IMR-90 (cell line): ENCODE measurements around the gene OPCML. TPM values are rescaled to one million over a fixed set of nuclear protein-coding genes. Genes with fewer than 3 reads are reported as not detected.

Source experiments
- ATAC-seq: fragments of 200-7000 bp; cut with Tn5 transposase; 2 replicates; pipeline ENCODE4 v1.9.1; 2020; ENCODE audit warnings: low read depth, mild to moderate bottlenecking, moderate library complexity
- BruUV-seq: library from RNA; stranded (reverse); fragments of 400-500 nt; replicated peaks from 2 replicates; lab custom pipeline; 2021; lab: Mats Ljungman, UMichigan
- CTCF ChIA-PET: fragments of 300-600 bp; formaldehyde crosslinking; extraction: SDS; loops from one replicate; lab custom pipeline; 2021; ENCODE audit warnings: antibody characterized with exemption; lab: Yijun Ruan, JAX
- POLR2A ChIA-PET: fragments of 300-600 bp; sonication (Branson Sonifier 250); formaldehyde crosslinking; loops from one replicate; lab custom pipeline; 2022; ENCODE audit warnings: antibody characterized with exemption; ENCODE audit not compliant: unreplicated experiment; lab: Charles Lee
- DNase-seq: peaks from one replicate; pipeline ENCODE4 v3.0.0; 2013
- H2AFZ ChIP-seq: replicated peaks from 2 replicates; pipeline ENCODE3; 2013; ENCODE audit warnings: low read length, mild to moderate bottlenecking; ENCODE audit not compliant: poor library complexity
- H2AK5ac ChIP-seq: 2 replicates; pipeline ENCODE4 v1.6.1; 2013; ENCODE audit warnings: low read depth, low read length, inconsistent platforms
- H2AK9ac ChIP-seq: replicated peaks from 2 replicates; pipeline ENCODE3; 2013; ENCODE audit warnings: mild to moderate bottlenecking, low read depth, low read length, moderate library complexity; ENCODE audit not compliant: poor library complexity
- H2BK120ac ChIP-seq: 2 replicates; pipeline ENCODE4 v1.6.1; 2013; ENCODE audit warnings: low read depth, low read length, inconsistent platforms
- H2BK15ac ChIP-seq: 3 replicates; pipeline ENCODE4 v1.6.1; 2013; ENCODE audit warnings: low read depth, low read length, inconsistent platforms
- H2BK20ac ChIP-seq: 2 replicates; pipeline ENCODE4 v1.6.1; 2013; ENCODE audit warnings: low read depth, mild to moderate bottlenecking, inconsistent platforms, low read length, moderate library complexity
- H2BK5ac ChIP-seq: 2 replicates; pipeline ENCODE4 v1.6.1; 2013; ENCODE audit warnings: mild to moderate bottlenecking, low read depth, low read length, inconsistent platforms; ENCODE audit not compliant: poor library complexity, severe bottlenecking
- H3K14ac ChIP-seq: replicated peaks from 2 replicates; pipeline ENCODE4 v1.6.1; 2013; ENCODE audit warnings: low read depth, low read length, inconsistent platforms
- H3K18ac ChIP-seq: 2 replicates; pipeline ENCODE4 v1.6.1; 2013; ENCODE audit warnings: low read depth, low read length, control low read depth
- H3K23ac ChIP-seq: 2 replicates; pipeline ENCODE4 v1.6.1; 2013; ENCODE audit warnings: low read depth, low read length, inconsistent platforms
- H3K27ac ChIP-seq: 2 replicates; pipeline ENCODE4 v1.5.1; 2013; ENCODE audit warnings: mild to moderate bottlenecking, control low read depth, low read length; ENCODE audit not compliant: insufficient read depth
- H3K27me3 ChIP-seq: 2 replicates; pipeline ENCODE4 v1.6.1; 2013; ENCODE audit warnings: low read length; ENCODE audit not compliant: control insufficient read depth, insufficient read depth
- H3K36me3 ChIP-seq: 2 replicates; pipeline ENCODE4 v1.6.1; 2013; ENCODE audit warnings: low read length, mixed read lengths; ENCODE audit not compliant: control insufficient read depth, insufficient read depth
- H3K4ac ChIP-seq: 2 replicates; pipeline ENCODE4 v1.6.1; 2013; ENCODE audit warnings: low read depth, low read length, inconsistent platforms
- H3K4me1 ChIP-seq: 2 replicates; pipeline ENCODE4 v1.6.1; 2013; ENCODE audit warnings: low read length, mixed read lengths; ENCODE audit not compliant: control insufficient read depth, insufficient read depth
- H3K4me2 ChIP-seq: 2 replicates; pipeline ENCODE4 v1.6.1; 2013; ENCODE audit warnings: low read depth, mild to moderate bottlenecking, control low read depth, low read length, moderate library complexity
- H3K4me3 ChIP-seq: 2 replicates; pipeline ENCODE4 v1.5.1; 2013; ENCODE audit warnings: low read depth, mild to moderate bottlenecking, control low read depth, low read length, moderate library complexity; ENCODE audit not compliant: insufficient read depth
- H3K56ac ChIP-seq: 2 replicates; pipeline ENCODE4 v1.6.1; 2013; ENCODE audit warnings: low read length, inconsistent platforms; ENCODE audit not compliant: insufficient read depth; ENCODE audit errors: extremely low read depth
- H3K79me1 ChIP-seq, 2 experiments: 2 replicates each; pipeline ENCODE4 v1.6.1; 2013; ENCODE audit warnings: low read length in 2 of 2, inconsistent platforms in 1 of 2, low read depth in 1 of 2
- H3K9ac ChIP-seq: 2 replicates; pipeline ENCODE4 v1.6.1; 2013; ENCODE audit warnings: low read depth, low read length, control low read depth
- H3K9me1 ChIP-seq: 2 replicates; pipeline ENCODE4 v1.6.1; 2013; ENCODE audit warnings: low read length, inconsistent platforms; ENCODE audit not compliant: insufficient read depth
- H3K9me3 ChIP-seq: 2 replicates; pipeline ENCODE4 v1.6.1; 2013; ENCODE audit warnings: low read length; ENCODE audit not compliant: control insufficient read depth, insufficient read depth
- H4K20me1 ChIP-seq: 2 replicates; pipeline ENCODE4 v1.6.1; 2013; ENCODE audit warnings: low read length, inconsistent platforms; ENCODE audit not compliant: insufficient read depth
- H4K5ac ChIP-seq: 2 replicates; pipeline ENCODE4 v1.6.1; 2013; ENCODE audit warnings: mild to moderate bottlenecking, low read depth, low read length, control low read depth
- H4K8ac ChIP-seq, 2 experiments: 2 replicates each; pipeline ENCODE4 v1.6.1; 2013; ENCODE audit warnings: low read depth in 2 of 2, low read length in 2 of 2, control low read depth in 1 of 2, inconsistent platforms in 1 of 2
- H4K91ac ChIP-seq: 2 replicates; pipeline ENCODE4 v1.6.1; 2013; ENCODE audit warnings: low read depth, low read length, inconsistent platforms; ENCODE audit not compliant: insufficient read depth
- CEBPB ChIP-seq: IDR thresholded peaks from 2 replicates; pipeline ENCODE4 v1.6.1; 2012; ENCODE audit warnings: low read depth, low read length, improper control_type of control experiment
- ELK1 ChIP-seq: fragments of 150-350 bp; IDR thresholded peaks from 2 replicates; pipeline ENCODE4 v1.6.1; 2016; ENCODE audit warnings: low read depth, mild to moderate bottlenecking, low read length, moderate library complexity, borderline replicate concordance
- WGBS, 2 experiments: methylation state at CpG; one replicate each; pipeline versions ENCODE4 v1.1.5 to v1.1.7; 2013; ENCODE audit warnings: missing lambda C conversion rate in 2 of 2; ENCODE audit not compliant: insufficient read length in 1 of 2; ENCODE audit errors: extremely low coverage in 2 of 2; 5-methylcytosine and 5-hydroxymethylcytosine counted together
- dilution Hi-C: fragments of 300-500 bp; cut with HindIII; formaldehyde crosslinking; loops from one replicate; pipeline ENCODE4 v1.14.3; 2018; ENCODE audit warnings: low sequenced_read_pairs; ENCODE audit not compliant: unreplicated experiment
- in situ Hi-C: fragments of 300-500 bp; cut with MboI; formaldehyde crosslinking; loops from 3 replicates; pipeline ENCODE4 v1.14.3; 2019; ENCODE audit warnings: low sequenced_read_pairs, inconsistent platforms, mixed read lengths
- intact Hi-C: fragments of 100-400 bp; cut with micrococcal nuclease; formaldehyde crosslinking; loops from 2 replicates; pipeline ENCODE4 v1.10.0; 2022
- polyA plus RNA-seq, 3 experiments: library from polyadenylated mRNA; depleted of rRNA; stranded (reverse); fragments of >200 nt; gene quantifications; 2 replicates each; pipeline ENCODE4 v1.2.3, GENCODE V29; 2012; ENCODE audit warnings: low replicate concordance in 1 of 3
- total RNA-seq: library from RNA; depleted of rRNA; stranded (reverse); fragments of >200 nt; gene quantifications from 2 replicates; pipeline ENCODE4 v1.2.3, GENCODE V29; 2012

Gene OPCML
- total and polyA plus RNA-seq, 2 of the 4 experiments (the other 2 are of a cell fraction): under 0.01 to 2.6 TPM

DNA sequence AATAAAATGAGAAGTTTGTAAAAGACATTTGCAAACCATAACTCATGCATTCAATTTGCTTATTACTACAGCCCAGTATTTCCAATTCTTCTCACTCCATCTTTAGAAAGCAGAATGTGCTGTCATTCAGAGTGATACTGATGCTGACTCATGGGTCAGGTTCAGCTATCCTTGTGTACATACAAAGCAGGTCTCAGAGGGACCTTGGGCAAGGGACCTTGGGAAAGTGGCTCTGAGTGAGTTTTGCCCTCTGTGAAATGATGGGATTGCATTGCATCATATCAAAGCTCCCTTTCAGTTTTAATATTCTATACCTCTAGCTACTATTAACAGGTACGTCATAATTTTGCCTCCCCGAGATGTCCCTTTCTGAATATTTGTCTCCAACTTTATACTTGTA lies 848.7 kb downstream of the OPCML start:
- no peak overlapping the region for H4K91ac ChIP-seq
- POLR2A ChIA-PET: interaction anchor here (0.6 kb wide), 1 partner anchor 10 kb away, joined by 4 read pairs; no protein-coding TSS in a partner anchor
- no peak overlapping the region for H3K18ac ChIP-seq
- no peak overlapping the region for H3K4me3 ChIP-seq
- CTCF ChIA-PET: no interaction called here
- H2AK5ac ChIP-seq: no peak overlapping the region
- TF ChIP-seq ELK1 (no peak), CEBPB (peak; percentile 68)
- in situ Hi-C loops (no loop called here), dilution Hi-C loops (no loop called here), intact Hi-C loops (no loop called here)
- H3K9ac ChIP-seq: no peak overlapping the region
- no peak overlapping the region for H3K27ac ChIP-seq
- no peak overlapping the region for H4K8ac ChIP-seq
- no peaks in the 10 kb centered on the region for H3K9me3 ChIP-seq
- no peak overlapping the region for H2AFZ ChIP-seq
- no peak overlapping the region for H3K23ac ChIP-seq
- no peaks in the 10 kb centered on the region for H3K36me3 ChIP-seq
- DNase-seq (peak; percentile 14), ATAC-seq (no peak)
- H3K4me1 ChIP-seq: no peaks in the 10 kb centered on the region
- no peak overlapping the region for H2BK20ac ChIP-seq
- no peaks in the 10 kb centered on the region for H4K20me1 ChIP-seq
- no peak overlapping the region for H2BK5ac ChIP-seq
- H4K5ac ChIP-seq: no peak overlapping the region
- no peak overlapping the region for H3K56ac ChIP-seq
- H3K4me2 ChIP-seq: no peak overlapping the region
- no peak overlapping the region for H3K4ac ChIP-seq
- no peak overlapping the region for H2BK120ac ChIP-seq
- H2AK9ac ChIP-seq: no peak overlapping the region
- no peaks in the 10 kb centered on the region for H3K79me1 ChIP-seq
- H3K27me3 ChIP-seq: no peaks in the 10 kb centered on the region
- no CpG with 5 or more reads among the region's 2 CpGs for WGBS, 2 experiments
- no TSS peak for BruUV-seq
- no peak overlapping the region for H3K14ac ChIP-seq
- no peak overlapping the region for H2BK15ac ChIP-seq
- no peaks in the 10 kb centered on the region for H3K9me1 ChIP-seq
